ENCODE data around the gene AGMO. TPM values are rescaled to one million over a fixed set of nuclear protein-coding genes. Genes with fewer than 3 reads are reported as not detected.

AGMO gene
- total and polyA plus RNA-seq, 10 of the 15 experiments (the other 5 are each of a cell fraction or from before 2014, with no cell fraction given), result 0.11 to 0.29 TPM; not detected in 8

DNA sequence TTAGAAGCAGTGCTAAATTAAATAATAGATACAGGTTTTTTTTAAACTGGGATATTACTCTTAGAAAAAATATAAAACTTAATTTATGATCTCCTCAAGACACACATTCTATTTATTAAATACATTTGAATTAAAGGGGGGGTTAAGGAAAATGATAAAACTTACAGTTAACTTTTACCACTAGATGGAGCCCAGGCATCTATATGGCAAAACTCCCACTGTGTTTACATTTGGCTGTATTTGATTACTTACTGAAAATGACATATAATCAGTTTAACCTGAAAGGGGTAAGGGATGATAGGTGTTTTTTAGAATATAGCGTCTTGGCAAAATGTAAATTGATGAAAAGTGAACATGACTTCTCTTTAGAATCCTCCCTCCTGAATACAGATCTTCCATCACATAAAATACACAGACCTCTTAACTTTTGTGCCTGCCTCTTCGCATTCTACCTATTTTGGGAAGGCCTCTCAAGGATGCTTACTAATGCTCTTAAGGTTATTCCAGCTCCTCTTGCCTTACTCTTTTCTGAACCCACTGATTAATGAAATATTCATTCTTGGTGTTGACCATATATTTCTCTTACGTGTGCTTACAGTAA, 235.7 kb downstream of the AGMO start:
- FAIRE-seq (no peak), DNase-seq (ENCODE audit: low read depth, low spot score) (no peak), ATAC-seq (peak; percentile 62)
- H2AFZ ChIP-seq (ENCODE audit: control insufficient read depth, low read depth, low read length), result no peak overlapping the region
- no peak overlapping the region for H3K9ac ChIP-seq (ENCODE audit: control insufficient read depth, insufficient read depth, low read length)
- H3K9me3 ChIP-seq (replicated peaks; ENCODE audit: control insufficient read depth, insufficient read depth, low read length), result no peaks in the 10 kb centered on the region
- intact Hi-C loops (cut with micrococcal nuclease; ENCODE audit: unreplicated experiment) (loop anchor here (1.0 to 10.0 kb wide), 3 partner anchors 299 to 745 kb away; no protein-coding TSS in a partner anchor), in situ Hi-C loops (cut with MboI) (no loop called here)
- no peak overlapping the region for H3K27ac ChIP-seq (ENCODE audit: control insufficient read depth, insufficient read depth)
- CTCF ChIA-PET, result interaction anchor here (0.6 to 7.5 kb wide), 15 partner anchors 8 to 741 kb away, joined by 3 to 94 read pairs (median 4); no protein-coding TSS in a partner anchor
- no peaks in the 10 kb centered on the region for H3K27me3 ChIP-seq (replicated peaks in 1 of 2; ENCODE audit: control insufficient read depth in 2 of 2, insufficient read depth in 2 of 2, low read length in 1 of 2)
- SMC1A ChIA-PET (ENCODE audit: uncharacterized antibody, unreplicated experiment), result interaction anchor here (0.9 to 5.3 kb wide), 11 partner anchors 11 to 402 kb away, joined by 3 to 68 read pairs (median 3); partner anchors contain the start of gene AGMO
- TF ChIP-seq, protein P1, sequence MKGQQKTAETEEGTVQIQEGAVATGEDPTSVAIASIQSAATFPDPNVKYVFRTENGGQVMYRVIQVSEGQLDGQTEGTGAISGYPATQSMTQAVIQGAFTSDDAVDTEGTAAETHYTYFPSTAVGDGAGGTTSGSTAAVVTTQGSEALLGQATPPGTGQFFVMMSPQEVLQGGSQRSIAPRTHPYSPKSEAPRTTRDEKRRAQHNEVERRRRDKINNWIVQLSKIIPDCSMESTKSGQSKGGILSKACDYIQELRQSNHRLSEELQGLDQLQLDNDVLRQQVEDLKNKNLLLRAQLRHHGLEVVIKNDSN (IDR thresholded peaks at IDR 0.05; ENCODE audit: borderline replicate concordance, extremely low read length, insufficient read depth, low read depth, low read length), result no peak
- TF ChIP-seq, protein P2, sequence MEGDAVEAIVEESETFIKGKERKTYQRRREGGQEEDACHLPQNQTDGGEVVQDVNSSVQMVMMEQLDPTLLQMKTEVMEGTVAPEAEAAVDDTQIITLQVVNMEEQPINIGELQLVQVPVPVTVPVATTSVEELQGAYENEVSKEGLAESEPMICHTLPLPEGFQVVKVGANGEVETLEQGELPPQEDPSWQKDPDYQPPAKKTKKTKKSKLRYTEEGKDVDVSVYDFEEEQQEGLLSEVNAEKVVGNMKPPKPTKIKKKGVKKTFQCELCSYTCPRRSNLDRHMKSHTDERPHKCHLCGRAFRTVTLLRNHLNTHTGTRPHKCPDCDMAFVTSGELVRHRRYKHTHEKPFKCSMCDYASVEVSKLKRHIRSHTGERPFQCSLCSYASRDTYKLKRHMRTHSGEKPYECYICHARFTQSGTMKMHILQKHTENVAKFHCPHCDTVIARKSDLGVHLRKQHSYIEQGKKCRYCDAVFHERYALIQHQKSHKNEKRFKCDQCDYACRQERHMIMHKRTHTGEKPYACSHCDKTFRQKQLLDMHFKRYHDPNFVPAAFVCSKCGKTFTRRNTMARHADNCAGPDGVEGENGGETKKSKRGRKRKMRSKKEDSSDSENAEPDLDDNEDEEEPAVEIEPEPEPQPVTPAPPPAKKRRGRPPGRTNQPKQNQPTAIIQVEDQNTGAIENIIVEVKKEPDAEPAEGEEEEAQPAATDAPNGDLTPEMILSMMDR (IDR thresholded peaks at IDR 0.05 in 2 of 3, conservative IDR thresholded peaks at IDR 0.05 in 1 of 3; ENCODE audit: control insufficient read depth in 2 of 3, extremely low read depth in 1 of 3, insufficient read depth in 1 of 3, low read depth in 3 of 3, low read length in 3 of 3), result peak; percentile 21 to 49 (median 28); a peak in 3 of 6 replicates
- no peak for TF ChIP-seq ZNF24 (IDR thresholded peaks at IDR 0.05)
- TF ChIP-seq SP1 (IDR thresholded peaks at IDR 0.05; ENCODE audit: low read depth, low read length), result no peak
- TF ChIP-seq ATF7 (IDR thresholded peaks at IDR 0.05; ENCODE audit: low read depth), result no peak
- no peak for TF ChIP-seq JUND (IDR thresholded peaks at IDR 0.05; ENCODE audit: low read depth, low read length)
- TF ChIP-seq RAD21 (IDR thresholded peaks at IDR 0.05; ENCODE audit: insufficient read depth, low read depth, low read length), result peak; percentile 33
- peak; percentile 58; the same call in 1 of the 2 replicates for TF ChIP-seq SMC3 (IDR thresholded peaks at IDR 0.05; ENCODE audit: borderline replicate concordance, low read length)
- TF ChIP-seq EGR1 (IDR thresholded peaks at IDR 0.05; ENCODE audit: borderline replicate concordance in 1 of 2, low read depth in 2 of 2, low read length in 2 of 2), result no peak
- no peak for TF ChIP-seq FOXM1 (IDR thresholded peaks at IDR 0.05; ENCODE audit: low read depth, low read length)
- TF ChIP-seq EZH2 (IDR thresholded peaks at IDR 0.05; ENCODE audit: borderline replicate concordance, control insufficient read depth, low read depth, low read length), result no peak
- TF ChIP-seq STAT1 (conservative IDR thresholded peaks at IDR 0.05), result no peak
- no TSS peak for BruUV-seq (replicated peaks)
- no peak overlapping the region for H3K4me3 ChIP-seq
- POLR2A ChIA-PET, result no interaction called here
- no peak overlapping the region for H3K4me2 ChIP-seq (ENCODE audit: control insufficient read depth, insufficient read depth)
- no peaks in the 10 kb centered on the region for H4K20me1 ChIP-seq (ENCODE audit: control insufficient read depth, insufficient read depth)
- RAD21 ChIA-PET (ENCODE audit: unreplicated experiment), result interaction anchor here (0.9 to 2.8 kb wide), 3 partner anchors 100 to 394 kb away, joined by 4 to 26 read pairs (median 4); no protein-coding TSS in a partner anchor
- WGBS (ENCODE audit: insufficient coverage, insufficient replicate concordance, low lambda C conversion rate, missing lambda C conversion rate), result 31% methylated on average over 3 of the region's 3 CpGs
- H3K36me3 ChIP-seq (ENCODE audit: control insufficient read depth in 2 of 2, insufficient read depth in 2 of 2, low read length in 1 of 2), result no peaks in the 10 kb centered on the region
- no peaks in the 10 kb centered on the region for H3K79me2 ChIP-seq (ENCODE audit: control insufficient read depth, insufficient read depth, low read length)
- no peaks in the 10 kb centered on the region for H3K4me1 ChIP-seq (ENCODE audit: control insufficient read depth, insufficient read depth, low read length)

All from GM12878 (cell line).